Measurements from ENCODE around the gene NRXN2.

Gene NRXN2

GRCh38 chr11:64692764-64693331 lies 30.1 kb downstream of the NRXN2 start:
- no peak overlapping the region for H3K4me3 ChIP-seq (ENCODE audit: low read depth, low read length)
- TF ChIP-seq, protein P1, sequence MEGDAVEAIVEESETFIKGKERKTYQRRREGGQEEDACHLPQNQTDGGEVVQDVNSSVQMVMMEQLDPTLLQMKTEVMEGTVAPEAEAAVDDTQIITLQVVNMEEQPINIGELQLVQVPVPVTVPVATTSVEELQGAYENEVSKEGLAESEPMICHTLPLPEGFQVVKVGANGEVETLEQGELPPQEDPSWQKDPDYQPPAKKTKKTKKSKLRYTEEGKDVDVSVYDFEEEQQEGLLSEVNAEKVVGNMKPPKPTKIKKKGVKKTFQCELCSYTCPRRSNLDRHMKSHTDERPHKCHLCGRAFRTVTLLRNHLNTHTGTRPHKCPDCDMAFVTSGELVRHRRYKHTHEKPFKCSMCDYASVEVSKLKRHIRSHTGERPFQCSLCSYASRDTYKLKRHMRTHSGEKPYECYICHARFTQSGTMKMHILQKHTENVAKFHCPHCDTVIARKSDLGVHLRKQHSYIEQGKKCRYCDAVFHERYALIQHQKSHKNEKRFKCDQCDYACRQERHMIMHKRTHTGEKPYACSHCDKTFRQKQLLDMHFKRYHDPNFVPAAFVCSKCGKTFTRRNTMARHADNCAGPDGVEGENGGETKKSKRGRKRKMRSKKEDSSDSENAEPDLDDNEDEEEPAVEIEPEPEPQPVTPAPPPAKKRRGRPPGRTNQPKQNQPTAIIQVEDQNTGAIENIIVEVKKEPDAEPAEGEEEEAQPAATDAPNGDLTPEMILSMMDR (IDR thresholded peaks at IDR 0.05; ENCODE audit: low read depth, low read length) = no peak
- no peak for TF ChIP-seq POLR2A (IDR thresholded peaks at IDR 0.05; ENCODE audit: extremely low read depth, insufficient read length)
- TF ChIP-seq MAX (IDR thresholded peaks at IDR 0.05; ENCODE audit: low read depth, low read length) = no peak
- no peak for TF ChIP-seq MYC (IDR thresholded peaks at IDR 0.05; ENCODE audit: low read depth, low read length)
- DNase-seq (ENCODE audit: low read depth) = no peak

- DNase-seq (ENCODE audit: low read depth) = no peak
- TF ChIP-seq MYC (IDR thresholded peaks at IDR 0.05; ENCODE audit: low read depth, low read length) (no peak), POLR2A (IDR thresholded peaks at IDR 0.05; ENCODE audit: extremely low read depth, insufficient read length) (no peak), MAX (IDR thresholded peaks at IDR 0.05; ENCODE audit: low read depth, low read length) (no peak)
- TF ChIP-seq, protein P1 (IDR thresholded peaks at IDR 0.05; ENCODE audit: low read depth, low read length) = no peak
- no peak overlapping the region for H3K4me3 ChIP-seq (ENCODE audit: low read depth, low read length)
Observed at GRCh38 chr11:64691543-64691942, 31.5 kb downstream of the NRXN2 start.

- no peak for DNase-seq (ENCODE audit: low read depth)
- no peak overlapping the region for H3K4me3 ChIP-seq (ENCODE audit: low read depth, low read length)
- TF ChIP-seq POLR2A (IDR thresholded peaks at IDR 0.05; ENCODE audit: extremely low read depth, insufficient read length) = no peak
- TF ChIP-seq MYC (IDR thresholded peaks at IDR 0.05; ENCODE audit: low read depth, low read length) = no peak
- TF ChIP-seq MAX (IDR thresholded peaks at IDR 0.05; ENCODE audit: low read depth, low read length) = no peak
- TF ChIP-seq, protein P1 (IDR thresholded peaks at IDR 0.05; ENCODE audit: low read depth, low read length) = no peak
Observed at GRCh38 chr11:64690235-64690634, 32.8 kb downstream of the NRXN2 start.

- peak; percentile 94 for DNase-seq (ENCODE audit: low read depth)
- peak overlapping the region; percentile 42 for H3K4me3 ChIP-seq (ENCODE audit: low read depth, low read length)
- TF ChIP-seq MYC (IDR thresholded peaks at IDR 0.05; ENCODE audit: low read depth, low read length) = no peak; the same call in 1 of the 2 replicates
- TF ChIP-seq, protein P1 (IDR thresholded peaks at IDR 0.05; ENCODE audit: low read depth, low read length) = peak; percentile 93
- TF ChIP-seq MAX (IDR thresholded peaks at IDR 0.05; ENCODE audit: low read depth, low read length) = 0 out of 2 replicates have a peak, but pooled peaks have one; percentile 31
- TF ChIP-seq POLR2A (IDR thresholded peaks at IDR 0.05; ENCODE audit: extremely low read depth, insufficient read length) = no peak
Observed at GRCh38 chr11:64688534-64688982, 34.4 kb downstream of the NRXN2 start.

DNA sequence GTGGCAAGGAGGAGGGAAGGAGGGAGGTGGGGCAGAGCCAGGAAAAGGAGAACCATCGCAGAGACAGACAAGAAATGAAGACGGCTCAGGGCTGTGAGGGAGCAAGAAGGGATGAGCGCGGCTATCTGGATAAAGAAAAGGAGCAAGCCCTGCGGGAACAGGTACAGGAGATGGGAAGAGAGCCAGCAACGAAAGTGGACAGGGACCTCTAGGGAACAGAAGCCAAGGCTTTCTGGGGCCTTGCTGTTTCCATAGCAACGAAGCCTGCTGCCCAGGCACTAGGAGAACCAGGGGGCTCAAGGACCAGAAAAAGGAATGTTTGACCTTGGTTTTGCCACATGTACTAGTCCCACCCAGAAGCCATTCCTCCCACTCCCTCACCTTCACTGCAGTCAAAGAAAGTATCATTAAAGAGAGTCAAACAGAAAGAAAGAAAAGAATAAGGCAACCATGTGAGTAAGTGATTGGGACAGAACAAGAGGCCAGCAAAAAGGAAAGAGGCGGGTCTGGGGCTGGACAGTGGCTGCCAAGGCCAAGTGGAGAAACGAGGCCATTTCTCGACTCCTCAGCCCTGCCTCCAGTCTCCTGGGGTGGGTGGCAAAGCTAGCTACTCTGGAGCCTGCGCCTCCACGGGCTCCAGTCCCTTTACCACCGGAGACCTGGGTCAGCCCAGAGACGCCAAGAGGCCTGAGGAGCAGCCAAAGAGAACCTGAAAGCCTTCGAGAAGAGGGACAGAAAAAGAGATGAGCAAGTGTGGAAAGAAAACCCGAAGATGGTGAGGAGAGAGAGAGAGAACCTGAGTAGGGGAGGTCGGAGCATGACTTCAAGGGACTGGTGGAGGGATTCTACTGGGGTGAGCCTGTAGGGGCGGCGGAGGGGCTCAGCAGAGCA lies 35.1 kb downstream of the NRXN2 start:
- TF ChIP-seq MAX (IDR thresholded peaks at IDR 0.05; ENCODE audit: low read depth, low read length) (no peak), POLR2A (IDR thresholded peaks at IDR 0.05; ENCODE audit: extremely low read depth, insufficient read length) (no peak), MYC (IDR thresholded peaks at IDR 0.05; ENCODE audit: low read depth, low read length) (no peak)
- TF ChIP-seq, protein P1 (IDR thresholded peaks at IDR 0.05; ENCODE audit: low read depth, low read length) = no peak
- no peak overlapping the region for H3K4me3 ChIP-seq (ENCODE audit: low read depth, low read length)
- DNase-seq (ENCODE audit: low read depth) = no peak
